GM18511 (cell line): ENCODE results near the gene VTI1B.

Experiments used
- ATAC-seq: cut with Tn5 transposase; IDR thresholded peaks from one replicate; pipeline ENCODE4 v1.9.1; 2021; ENCODE audit warnings: mild to moderate bottlenecking, moderate library complexity; ENCODE audit not compliant: unreplicated experiment

Gene VTI1B

GRCh38 chr14:67680121-67680602 lies 5.7 kb upstream of the VTI1B start:
- ATAC-seq, result peak; percentile 94

GRCh38 chr14:67679006-67679405 lies 4.6 kb upstream of the VTI1B start:
- no peak for ATAC-seq

GRCh38 chr14:67675219-67675582 lies 769 bp upstream of the VTI1B start:
- no peak for ATAC-seq

GRCh38 chr14:67674139-67674479 lies 323 bp downstream of the VTI1B start:
- peak; percentile 74 for ATAC-seq

GRCh38 chr14:67673451-67673850 lies 981 bp downstream of the VTI1B start:
- ATAC-seq, result no peak

- peak; percentile 45 for ATAC-seq
These were observed 5.9 kb downstream of the VTI1B start for GRCh38 chr14:67668559-67668958.

GRCh38 chr14:67666750-67667449 lies 7.5 kb downstream of the VTI1B start:
- ATAC-seq, result no peak

- ATAC-seq, result no peak
These were observed 8.6 kb downstream of the VTI1B start for GRCh38 chr14:67665868-67666267.

- no peak for ATAC-seq
These were observed 10.8 kb downstream of the VTI1B start for GRCh38 chr14:67663633-67664032.

GRCh38 chr14:67653651-67654280 lies 20.7 kb downstream of the VTI1B start:
- ATAC-seq, result no peak

- no peak for ATAC-seq
These were observed 22.2 kb downstream of the VTI1B start for GRCh38 chr14:67652189-67652588.

GRCh38 chr14:67650694-67651093 lies 23.7 kb downstream of the VTI1B start:
- ATAC-seq, result no peak

- ATAC-seq, result no peak
These were observed 24.3 kb downstream of the VTI1B start for GRCh38 chr14:67650151-67650550.

- no peak for ATAC-seq
These were observed 28.3 kb downstream of the VTI1B start for GRCh38 chr14:67646131-67646530.

- no peak for ATAC-seq
These were observed 29.0 kb downstream of the VTI1B start for GRCh38 chr14:67645414-67645813.

- no peak for ATAC-seq
These were observed 30.0 kb downstream of the VTI1B start for GRCh38 chr14:67644428-67644827.

- ATAC-seq, result no peak
These were observed 30.7 kb downstream of the VTI1B start for GRCh38 chr14:67643713-67644112.

- no peak for ATAC-seq
These were observed 32.3 kb downstream of the VTI1B start for GRCh38 chr14:67641902-67642749.

- no peak for ATAC-seq
These were observed 33.0 kb downstream of the VTI1B start for GRCh38 chr14:67641480-67641879.

- ATAC-seq, result no peak
These were observed 35.8 kb downstream of the VTI1B start for GRCh38 chr14:67638642-67639041.

- peak; percentile 85 for ATAC-seq
These were observed 38.0 kb downstream of the VTI1B start for GRCh38 chr14:67636361-67636919.
